ENCODE data around the gene NPIPA8.
"Not testable (repeated sequence)": the region's sequence is repeated elsewhere in the genome, so short reads cannot be mapped to it uniquely, and the experiment has no call there.

The NPIPA8 gene

GRCh38 chr16:18336636-18337035, at the start of gene NPIPA8:
NPIPA8 (minus strand) TSS chr16:18336736; CDS start chr16:18332662, 4,074 bp downstream.
- not testable (repeated sequence) for DNase-seq

GRCh38 chr16:18385285-18385684, 48.7 kb upstream of the NPIPA8 start:
- not testable (repeated sequence) for DNase-seq

- not testable (repeated sequence) for DNase-seq
Observed at GRCh38 chr16:18384869-18385268, 48.3 kb upstream of the NPIPA8 start.

- not testable (repeated sequence) for DNase-seq
Observed at GRCh38 chr16:18384098-18384636, 47.6 kb upstream of the NPIPA8 start.

GRCh38 chr16:18382696-18383095, 46.2 kb upstream of the NPIPA8 start:
- not testable (repeated sequence) for DNase-seq

GRCh38 chr16:18347742-18348141, 11.2 kb upstream of the NPIPA8 start:
- not testable (repeated sequence) for DNase-seq

- DNase-seq: not testable (repeated sequence)
Observed at GRCh38 chr16:18346993-18347392, 10.5 kb upstream of the NPIPA8 start.

- not testable (repeated sequence) for DNase-seq
Observed at GRCh38 chr16:18344634-18345033, 8.1 kb upstream of the NPIPA8 start.

GRCh38 chr16:18341986-18342385, 5.5 kb upstream of the NPIPA8 start:
- not testable (repeated sequence) for DNase-seq

- not testable (repeated sequence) for DNase-seq
Observed at GRCh38 chr16:18341417-18341960, 5.0 kb upstream of the NPIPA8 start.

GRCh38 chr16:18339210-18339609, 2.7 kb upstream of the NPIPA8 start:
- DNase-seq: not testable (repeated sequence)

GRCh38 chr16:18311811-18312210, 24.7 kb downstream of the NPIPA8 start:
- DNase-seq: not testable (repeated sequence)

GRCh38 chr16:18309159-18309558, 27.4 kb downstream of the NPIPA8 start:
- not testable (repeated sequence) for DNase-seq

- DNase-seq: not testable (repeated sequence)
Observed at GRCh38 chr16:18307241-18307640, 29.3 kb downstream of the NPIPA8 start.

GRCh38 chr16:18306066-18306465, 30.5 kb downstream of the NPIPA8 start:
- not testable (repeated sequence) for DNase-seq

- not testable (repeated sequence) for DNase-seq
Observed at GRCh38 chr16:18303059-18303706, 33.4 kb downstream of the NPIPA8 start.

- not testable (repeated sequence) for DNase-seq
Observed at GRCh38 chr16:18297714-18298113, 38.8 kb downstream of the NPIPA8 start.

- DNase-seq: not testable (repeated sequence)
Observed at GRCh38 chr16:18296931-18297330, 39.6 kb downstream of the NPIPA8 start.

GRCh38 chr16:18294371-18294770, 42.2 kb downstream of the NPIPA8 start:
- DNase-seq: not testable (repeated sequence)

GRCh38 chr16:18293337-18293956, 43.1 kb downstream of the NPIPA8 start:
- DNase-seq: not testable (repeated sequence)

- DNase-seq: not testable (repeated sequence)
Observed at GRCh38 chr16:18290959-18291358, 45.6 kb downstream of the NPIPA8 start.

- DNase-seq: not testable (repeated sequence)
Observed at GRCh38 chr16:18286342-18286741, 50.2 kb downstream of the NPIPA8 start.

GRCh38 chr16:18280319-18280718, 56.2 kb downstream of the NPIPA8 start:
- not testable (repeated sequence) for DNase-seq

GRCh38 chr16:18276756-18277155, 59.8 kb downstream of the NPIPA8 start:
- not testable (repeated sequence) for DNase-seq
